Adipocyte (in vitro differentiated cells): ENCODE data around the gene NBAS.
"Not testable (repeated sequence)": the region's sequence is repeated elsewhere in the genome, so short reads cannot be mapped to it uniquely, and the experiment has no call there.

ENCODE experiments used
- DNase-seq: peaks from one replicate; pipeline ENCODE4 v3.0.0-alpha.2; 2015; ENCODE audit warnings: low read depth
- H3K27me3 ChIP-seq: replicated peaks from 2 replicates; pipeline ENCODE4 v1.7.0; 2013; ENCODE audit warnings: mild to moderate bottlenecking, low read length, moderate library complexity; ENCODE audit not compliant: control insufficient read depth, insufficient read depth
- H3K36me3 ChIP-seq: 2 replicates; pipeline ENCODE4 v1.7.0; 2013; ENCODE audit warnings: low read length, mild to moderate bottlenecking, moderate library complexity; ENCODE audit not compliant: control insufficient read depth, insufficient read depth, severe bottlenecking
- H3K4me1 ChIP-seq: 2 replicates; pipeline ENCODE4 v1.7.0; 2013; ENCODE audit warnings: mild to moderate bottlenecking, low read length, moderate library complexity; ENCODE audit not compliant: control insufficient read depth, insufficient read depth
- H3K4me3 ChIP-seq: 2 replicates; pipeline ENCODE4 v1.7.0; 2013; ENCODE audit warnings: mild to moderate bottlenecking, low read length, moderate library complexity
- H3K9ac ChIP-seq: 2 replicates; pipeline ENCODE4 v1.7.0; 2013; ENCODE audit warnings: mild to moderate bottlenecking, low read length, moderate library complexity
- H3K9me3 ChIP-seq: 2 replicates; pipeline ENCODE4 v1.7.0; 2013; ENCODE audit warnings: mild to moderate bottlenecking, low read length, moderate library complexity; ENCODE audit not compliant: control insufficient read depth

NBAS gene

GRCh38 chr2:15352363-15352762 is 208.8 kb downstream of the NBAS start:
- no peak overlapping the region for H3K4me3 ChIP-seq
- no peak for DNase-seq
- H3K4me1 ChIP-seq, result peaks cover 9% of the 10 kb centered on the region
- H3K9me3 ChIP-seq, result no peaks in the 10 kb centered on the region
- H3K36me3 ChIP-seq, result peaks cover 30% of the 10 kb centered on the region
- no peak overlapping the region for H3K9ac ChIP-seq
- no peaks in the 10 kb centered on the region for H3K27me3 ChIP-seq

- Histone ChIP-seq H3K4me3 (no peak overlapping the region), H3K9ac (no peak overlapping the region), H3K27me3 (no peaks in the 10 kb centered on the region), H3K9me3 (peaks cover 5% of the 10 kb centered on the region), H3K4me1 (no peaks in the 10 kb centered on the region), H3K36me3 (peaks cover 26% of the 10 kb centered on the region)
- DNase-seq, result no peak
These were observed 212.5 kb downstream of the NBAS start for GRCh38 chr2:15348636-15349035.

GRCh38 chr2:15348045-15348444 is 213.1 kb downstream of the NBAS start:
- H3K9me3 ChIP-seq, result peaks cover 5% of the 10 kb centered on the region
- H3K36me3 ChIP-seq, result peaks cover 26% of the 10 kb centered on the region
- no peak overlapping the region for H3K9ac ChIP-seq
- H3K4me3 ChIP-seq, result no peak overlapping the region
- no peak for DNase-seq
- no peaks in the 10 kb centered on the region for H3K4me1 ChIP-seq
- H3K27me3 ChIP-seq, result no peaks in the 10 kb centered on the region

- no peaks in the 10 kb centered on the region for H3K4me1 ChIP-seq
- peaks cover 5% of the 10 kb centered on the region for H3K9me3 ChIP-seq
- no peak overlapping the region for H3K4me3 ChIP-seq
- peaks cover 25% of the 10 kb centered on the region for H3K36me3 ChIP-seq
- no peak for DNase-seq
- H3K9ac ChIP-seq, result no peak overlapping the region
- no peaks in the 10 kb centered on the region for H3K27me3 ChIP-seq
These were observed 214.5 kb downstream of the NBAS start for GRCh38 chr2:15346624-15347023.

GRCh38 chr2:15337996-15338666 is 223.0 kb downstream of the NBAS start:
- Histone ChIP-seq H3K9ac (no peak overlapping the region), H3K9me3 (no peaks in the 10 kb centered on the region), H3K27me3 (no peaks in the 10 kb centered on the region), H3K4me3 (no peak overlapping the region), H3K4me1 (no peaks in the 10 kb centered on the region), H3K36me3 (peaks cover 12% of the 10 kb centered on the region)
- no peak for DNase-seq

- H3K9ac ChIP-seq, result no peak overlapping the region
- peak; percentile 66 for DNase-seq
These were observed 226.3 kb downstream of the NBAS start for GRCh38 chr2:15334644-15335326.

GRCh38 chr2:15331787-15332186 is 229.3 kb downstream of the NBAS start:
- no peaks in the 10 kb centered on the region for H3K9me3 ChIP-seq
- no peak overlapping the region for H3K9ac ChIP-seq
- H3K4me1 ChIP-seq, result no peaks in the 10 kb centered on the region
- H3K4me3 ChIP-seq, result no peak overlapping the region
- H3K36me3 ChIP-seq, result peaks cover 41% of the 10 kb centered on the region
- no peak for DNase-seq
- no peaks in the 10 kb centered on the region for H3K27me3 ChIP-seq

More at GRCh38 chr2:15334644-15335326, 226.3 kb downstream of the NBAS start:
- Histone ChIP-seq H3K4me3 (no peak overlapping the region), H3K36me3 (peaks cover 15% of the 10 kb centered on the region), H3K27me3 (no peaks in the 10 kb centered on the region), H3K4me1 (no peaks in the 10 kb centered on the region), H3K9me3 (no peaks in the 10 kb centered on the region)

- no peak for DNase-seq
- Histone ChIP-seq H3K4me3 (no peak overlapping the region), H3K9me3 (no peaks in the 10 kb centered on the region), H3K4me1 (no peaks in the 10 kb centered on the region), H3K27me3 (no peaks in the 10 kb centered on the region), H3K36me3 (peaks cover 49% of the 10 kb centered on the region), H3K9ac (no peak overlapping the region)
These were observed 235.8 kb downstream of the NBAS start for GRCh38 chr2:15325296-15325695.

GRCh38 chr2:15323227-15323626 is 237.9 kb downstream of the NBAS start:
- Histone ChIP-seq H3K4me1 (no peaks in the 10 kb centered on the region), H3K9ac (no peak overlapping the region), H3K36me3 (peaks cover 30% of the 10 kb centered on the region), H3K9me3 (peaks cover 2% of the 10 kb centered on the region), H3K27me3 (no peaks in the 10 kb centered on the region), H3K4me3 (no peak overlapping the region)
- DNase-seq, result no peak

GRCh38 chr2:15321481-15321880 is 239.7 kb downstream of the NBAS start:
- H3K4me3 ChIP-seq, H3K27me3 ChIP-seq, H3K9ac ChIP-seq, H3K9me3 ChIP-seq, DNase-seq, H3K4me1 ChIP-seq: not testable (repeated sequence)
- H3K36me3 ChIP-seq, result peaks cover 20% of the 10 kb centered on the region

GRCh38 chr2:15316370-15316814 is 244.7 kb downstream of the NBAS start:
- no peak overlapping the region for H3K4me3 ChIP-seq
- peaks cover 4% of the 10 kb centered on the region for H3K9me3 ChIP-seq
- H3K27me3 ChIP-seq, result no peaks in the 10 kb centered on the region
- no peak overlapping the region for H3K9ac ChIP-seq
- DNase-seq, result no peak
- peaks cover 8% of the 10 kb centered on the region for H3K36me3 ChIP-seq
- no peaks in the 10 kb centered on the region for H3K4me1 ChIP-seq
